Activated naive CD4-positive, alpha-beta T cell treated with anti-CD3 and anti-CD28 coated beads, Interleukin-2, amount 10 ng/mL, durations not matched to agents 7 days and 5 days (primary cell): ENCODE results near the gene ZNF646.

Experiments used
- CTCF ChIA-PET: fragments of 350-600 bp; sonication (Branson Sonifier 250); formaldehyde crosslinking; loops from one replicate; lab custom pipeline; 2021; ENCODE audit warnings: antibody characterized with exemption; lab: Charles Lee
- DNase-seq: peaks from one replicate; pipeline ENCODE4 v3.0.0-alpha.2; 2020
- H3K27ac Mint-ChIP-seq: one replicate; pipeline ENCODE4 v1.8.0; 2021; ENCODE audit warnings: mild to moderate bottlenecking, moderate library complexity, mixed read lengths
- H3K27me3 Mint-ChIP-seq: one replicate; pipeline ENCODE4 v1.8.0; 2021; ENCODE audit warnings: mild to moderate bottlenecking, mixed read lengths
- H3K36me3 Mint-ChIP-seq: one replicate; pipeline ENCODE4 v1.8.0; 2021; ENCODE audit warnings: mixed read lengths
- H3K4me1 Mint-ChIP-seq: one replicate; pipeline ENCODE4 v1.8.0; 2021; ENCODE audit warnings: mixed read lengths
- H3K4me3 Mint-ChIP-seq: one replicate; pipeline ENCODE4 v1.8.0; 2021; ENCODE audit warnings: mild to moderate bottlenecking, moderate library complexity, mixed read lengths
- H3K9me3 Mint-ChIP-seq: one replicate; pipeline ENCODE4 v1.8.0; 2021; ENCODE audit warnings: mixed read lengths

The ZNF646 gene

DNA sequence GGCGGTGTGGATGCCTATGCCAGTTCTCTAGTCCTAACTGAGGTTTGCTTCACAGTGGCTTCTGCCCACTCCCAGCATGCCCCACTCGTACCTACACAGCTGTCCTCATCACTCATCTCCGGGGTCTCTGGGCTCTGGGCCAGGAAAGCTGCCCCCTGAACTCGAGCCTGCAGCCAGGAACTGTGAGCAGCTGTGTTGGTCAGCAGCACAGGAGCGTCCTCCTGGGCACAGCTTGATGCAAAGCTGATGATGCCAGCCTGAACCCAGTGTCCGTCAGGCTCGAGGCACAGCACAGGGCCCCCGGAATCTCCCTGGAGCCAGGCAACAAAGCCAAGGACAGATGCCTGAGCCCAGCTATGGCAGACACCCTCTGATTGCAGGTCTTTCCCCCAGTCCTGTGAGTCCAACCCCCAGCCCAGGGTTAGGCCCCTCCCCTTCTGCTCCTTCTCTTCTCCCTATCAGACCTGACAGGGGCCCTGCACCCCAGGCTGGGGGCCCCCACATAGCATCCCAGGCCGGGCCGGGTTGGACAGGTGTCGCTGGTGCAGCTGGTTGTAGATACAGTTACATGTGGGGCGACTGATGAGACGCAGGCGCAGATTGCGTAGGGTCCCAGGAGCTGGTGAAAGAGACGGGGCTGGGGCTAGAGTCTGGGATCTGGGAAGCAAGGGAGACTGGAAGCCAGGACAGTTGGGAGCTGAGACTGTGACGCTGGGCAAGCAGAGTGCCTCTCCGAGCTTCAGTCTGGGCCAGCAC lies 11.8 kb downstream of the ZNF646 start:
- peaks cover 18% of the 10 kb centered on the region for H3K36me3 Mint-ChIP-seq
- H3K9me3 Mint-ChIP-seq: no peaks in the 10 kb centered on the region

DNA sequence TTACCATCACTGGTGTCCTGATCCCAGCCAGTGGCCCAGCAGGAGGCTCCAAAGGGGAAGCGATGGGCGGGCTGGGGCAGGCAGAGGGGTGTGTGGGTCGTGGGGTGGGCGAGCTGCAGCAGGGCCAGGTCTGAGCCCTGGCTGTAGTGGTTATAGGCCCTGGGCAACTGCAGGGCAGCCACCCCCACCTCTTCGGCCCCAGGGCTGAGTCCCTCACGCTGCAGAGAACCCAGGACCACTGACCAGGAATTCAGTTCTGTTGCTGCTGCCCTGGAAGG lies 12.3 kb downstream of the ZNF646 start:
- Mint-ChIP-seq H3K27ac (no peak overlapping the region), H3K4me1 (peaks cover 2% of the 10 kb centered on the region), H3K36me3 (peaks cover 19% of the 10 kb centered on the region), H3K9me3 (no peaks in the 10 kb centered on the region), H3K27me3 (no peaks in the 10 kb centered on the region), H3K4me3 (no peak overlapping the region)
- DNase-seq: no peak
- CTCF ChIA-PET: no interaction called here

More for the DNA sequence above, 11.8 kb downstream of the ZNF646 start:
- no peak for DNase-seq
- H3K4me3 Mint-ChIP-seq: no peak overlapping the region
- CTCF ChIA-PET: interaction anchor here (0.9 kb wide), 1 partner anchor 101 kb away, joined by 3 read pairs; no protein-coding TSS in a partner anchor
- H3K4me1 Mint-ChIP-seq: peaks cover 2% of the 10 kb centered on the region
- no peaks in the 10 kb centered on the region for H3K27me3 Mint-ChIP-seq
- H3K27ac Mint-ChIP-seq: no peak overlapping the region

DNA sequence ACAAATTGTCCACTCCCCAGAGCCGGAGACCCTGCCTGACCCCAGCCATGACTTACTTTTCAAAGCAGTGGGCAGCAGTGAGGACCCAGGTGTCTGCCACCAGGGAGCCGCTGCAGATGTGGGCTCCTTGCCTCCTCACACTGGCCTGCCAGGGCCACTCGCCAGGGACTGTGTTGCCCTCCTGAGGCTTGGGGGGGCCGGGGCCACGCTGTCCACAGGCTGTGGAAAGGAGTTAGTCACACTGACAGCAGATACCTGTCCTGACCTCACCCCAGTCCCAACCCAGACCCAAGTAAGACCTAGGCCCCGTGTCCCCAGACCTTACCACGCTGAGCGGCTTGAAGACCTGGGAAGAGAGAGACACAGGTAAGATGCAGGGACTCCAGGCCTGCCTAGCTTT lies 13.3 kb downstream of the ZNF646 start:
- H3K4me1 Mint-ChIP-seq: peaks cover 1% of the 10 kb centered on the region
- CTCF ChIA-PET: interaction anchor here (1.8 kb wide), 1 partner anchor 102 kb away, joined by 4 read pairs; the partner anchor contains the start of gene HSD3B7
- no peaks in the 10 kb centered on the region for H3K27me3 Mint-ChIP-seq
- no peak overlapping the region for H3K4me3 Mint-ChIP-seq
- DNase-seq: no peak
- H3K36me3 Mint-ChIP-seq: peaks cover 15% of the 10 kb centered on the region
- H3K27ac Mint-ChIP-seq: no peak overlapping the region
- no peaks in the 10 kb centered on the region for H3K9me3 Mint-ChIP-seq

DNA sequence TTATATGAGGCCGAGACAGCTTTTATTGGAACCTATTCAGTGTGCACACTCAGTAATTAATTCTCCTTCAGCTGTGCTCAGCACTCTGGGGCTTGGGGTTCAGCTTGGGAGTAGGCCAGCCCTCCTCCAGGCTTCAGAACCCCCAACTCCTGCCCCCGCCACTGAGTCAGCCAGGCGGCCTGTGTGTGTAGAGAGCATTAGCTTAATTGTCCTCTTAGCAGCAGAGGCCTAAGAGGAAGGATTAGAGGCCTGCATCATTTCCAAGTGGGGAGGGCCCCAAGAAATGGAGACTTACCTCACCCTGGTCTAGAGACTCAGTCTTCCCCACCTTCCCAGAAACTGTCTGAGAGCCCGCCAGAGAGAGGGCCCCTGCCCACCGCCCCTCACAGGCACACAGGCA lies 13.7 kb downstream of the ZNF646 start:
- Mint-ChIP-seq H3K27ac (no peak overlapping the region), H3K4me3 (no peak overlapping the region), H3K9me3 (no peaks in the 10 kb centered on the region), H3K27me3 (no peaks in the 10 kb centered on the region), H3K4me1 (peaks cover 6% of the 10 kb centered on the region), H3K36me3 (peaks cover 14% of the 10 kb centered on the region)
- CTCF ChIA-PET: interaction anchor here (1.8 kb wide), 1 partner anchor 102 kb away, joined by 4 read pairs; the partner anchor contains the start of gene HSD3B7
- no peak for DNase-seq

DNA sequence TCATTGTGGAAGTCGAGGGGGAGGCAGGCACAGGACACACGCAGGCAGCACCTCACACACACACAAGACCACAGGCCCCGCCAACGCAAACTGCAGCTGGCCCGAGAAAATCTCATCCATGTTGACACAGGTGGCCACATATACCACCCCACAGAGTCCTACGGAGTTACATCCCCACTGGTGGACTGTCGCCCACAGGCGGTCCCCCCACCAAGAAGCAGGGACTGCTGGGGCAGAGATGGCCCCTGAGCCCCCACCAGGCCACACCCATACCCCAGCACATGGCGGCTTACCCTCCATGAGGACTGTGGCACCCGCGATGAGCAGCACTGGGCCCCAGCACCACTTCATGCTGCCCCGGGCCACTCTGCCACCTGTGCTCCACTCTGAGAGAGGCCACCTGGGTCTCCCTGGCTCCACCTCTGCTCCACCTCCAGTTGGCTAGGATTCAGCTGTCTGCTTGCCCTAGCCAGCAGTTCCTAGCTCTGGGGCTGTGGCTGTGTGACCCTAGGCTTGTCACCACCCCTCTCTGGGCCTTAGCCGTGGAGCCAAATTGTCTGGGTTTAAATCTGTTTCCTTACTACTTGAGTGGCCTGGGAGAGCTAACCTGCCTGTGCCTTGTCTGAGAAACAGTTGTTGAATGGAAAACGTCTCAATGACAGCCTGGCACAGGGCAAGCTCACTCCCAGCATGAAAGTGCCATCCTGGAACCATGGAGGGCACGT lies 14.4 kb downstream of the ZNF646 start, which contains the start of gene PRSS53:
Gene PRSS53 (minus strand): TSS at position 485 of the 725 bp plus-strand sequence. CDS start 134 bp downstream, at position 351.
- DNase-seq: no peak
- CTCF ChIA-PET: interaction anchor here (1.1 to 1.8 kb wide), 2 partner anchors 53 to 103 kb away, joined by 3 to 4 read pairs; partner anchors contain the start of gene HSD3B7
- Mint-ChIP-seq H3K4me3 (no peak within 1 kb of the TSS), H3K4me1 (peaks cover 12% of the 10 kb centered on the region), H3K36me3 (peaks cover 12% of the 10 kb centered on the region), H3K9me3 (no peaks in the 10 kb centered on the region), H3K27ac (peak within 1 kb of the TSS; percentile 28), H3K27me3 (no peaks in the 10 kb centered on the region)

DNA sequence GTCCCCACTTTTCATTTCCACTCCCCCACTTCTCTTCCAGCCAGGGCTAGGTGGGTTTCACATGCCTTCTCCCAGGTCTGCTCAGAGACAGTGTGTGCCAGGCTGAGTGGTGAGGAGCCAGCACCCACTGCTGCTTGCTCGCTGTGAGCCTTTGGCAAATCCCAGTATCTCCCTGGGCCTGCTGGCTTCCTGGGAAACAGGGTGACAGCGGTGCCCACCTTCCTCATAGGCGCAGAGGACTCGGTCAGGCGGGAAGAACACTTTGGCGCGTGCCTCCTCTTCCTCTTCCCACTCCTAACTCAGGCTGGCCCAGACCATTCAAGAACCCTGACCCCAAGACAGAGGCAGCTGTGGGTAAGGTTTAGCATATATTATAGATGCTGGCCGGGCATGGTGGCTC lies 15.0 kb downstream of the ZNF646 start:
- CTCF ChIA-PET: interaction anchor here (1.1 kb wide), 1 partner anchor 53 kb away, joined by 3 read pairs; no protein-coding TSS in a partner anchor
- Mint-ChIP-seq H3K36me3 (peaks cover 14% of the 10 kb centered on the region), H3K4me1 (peaks cover 17% of the 10 kb centered on the region), H3K27me3 (no peaks in the 10 kb centered on the region), H3K4me3 (no peak overlapping the region), H3K9me3 (no peaks in the 10 kb centered on the region), H3K27ac (peak overlapping the region; percentile 28)
- DNase-seq: no peak

DNA sequence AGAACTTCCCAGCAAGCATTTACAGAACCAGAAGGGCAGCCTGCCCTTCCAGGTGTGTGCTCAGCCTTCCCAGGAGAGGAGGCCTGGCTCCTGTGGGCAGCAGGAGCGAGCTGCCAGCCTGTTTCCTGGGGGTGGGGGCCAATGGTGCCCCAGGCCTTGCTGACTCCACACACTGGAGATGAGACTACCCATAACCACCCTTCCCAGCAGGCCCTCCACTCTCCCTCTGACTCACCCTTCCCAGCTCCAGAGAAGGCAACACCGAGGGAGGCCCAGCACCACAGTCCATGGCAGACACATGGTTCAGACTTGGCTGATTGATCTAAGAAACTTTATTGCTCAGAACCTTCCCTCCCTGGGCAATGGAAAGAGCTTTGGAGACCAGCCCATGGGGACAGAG lies 16.3 kb downstream of the ZNF646 start:
- CTCF ChIA-PET: no interaction called here
- no peak for DNase-seq
- Mint-ChIP-seq H3K9me3 (no peaks in the 10 kb centered on the region), H3K4me3 (no peak overlapping the region), H3K27ac (no peak overlapping the region), H3K4me1 (peaks cover 31% of the 10 kb centered on the region), H3K36me3 (peaks cover 17% of the 10 kb centered on the region), H3K27me3 (no peaks in the 10 kb centered on the region)

GRCh38 chr16:31092330-31092729 lies 18.1 kb downstream of the ZNF646 start:
- DNase-seq: no peak
- no peak overlapping the region for H3K27ac Mint-ChIP-seq
- H3K27me3 Mint-ChIP-seq: no peaks in the 10 kb centered on the region
- peak overlapping the region; percentile 93 for H3K4me3 Mint-ChIP-seq
- H3K4me1 Mint-ChIP-seq: peaks cover 37% of the 10 kb centered on the region
- peaks cover 14% of the 10 kb centered on the region for H3K36me3 Mint-ChIP-seq
- CTCF ChIA-PET: interaction anchor here (0.7 to 1.4 kb wide), 7 partner anchors 9 to 1366 kb away, joined by 3 to 4 read pairs (median 3); no protein-coding TSS in a partner anchor
- H3K9me3 Mint-ChIP-seq: no peaks in the 10 kb centered on the region

DNA sequence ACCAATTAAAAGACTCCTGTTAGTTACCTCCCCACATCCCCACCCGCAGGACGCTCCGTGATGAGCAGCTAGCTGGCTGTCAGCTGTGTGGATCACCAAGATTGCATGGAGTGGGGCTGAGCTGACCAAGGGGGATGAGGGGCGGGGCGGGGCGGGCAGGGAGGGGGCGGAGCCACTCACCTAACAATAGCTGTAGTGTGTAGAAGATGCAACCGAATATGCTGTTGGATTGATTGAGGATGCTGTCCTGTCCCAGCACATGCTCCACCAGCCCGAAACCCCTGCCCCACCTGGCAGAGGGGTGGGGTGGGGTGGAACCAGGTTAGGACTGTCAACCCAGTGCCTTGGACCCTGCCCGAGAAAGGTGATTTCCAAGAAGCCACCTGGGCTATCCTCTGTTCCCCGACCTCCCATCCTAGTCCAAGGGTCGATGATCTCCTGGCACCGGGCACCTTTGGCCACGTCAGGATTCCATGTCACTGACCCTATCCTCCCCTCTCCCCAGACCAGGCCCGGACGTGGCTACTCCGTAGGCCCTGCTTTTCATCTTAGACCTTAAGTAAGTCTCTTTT lies 19.0 kb downstream of the ZNF646 start:
- DNase-seq: no peak
- peak overlapping the region; percentile 93 for H3K4me3 Mint-ChIP-seq
- CTCF ChIA-PET: interaction anchor here (0.5 to 0.9 kb wide), 3 partner anchors 9 to 326 kb away, joined by 3 read pairs; no protein-coding TSS in a partner anchor
- H3K4me1 Mint-ChIP-seq: peaks cover 37% of the 10 kb centered on the region
- H3K36me3 Mint-ChIP-seq: peaks cover 14% of the 10 kb centered on the region
- H3K27me3 Mint-ChIP-seq: peaks cover 2% of the 10 kb centered on the region
- no peak overlapping the region for H3K27ac Mint-ChIP-seq
- H3K9me3 Mint-ChIP-seq: no peaks in the 10 kb centered on the region

- H3K9me3 Mint-ChIP-seq: no peaks in the 10 kb centered on the region
- peaks cover 13% of the 10 kb centered on the region for H3K36me3 Mint-ChIP-seq
- peaks cover 37% of the 10 kb centered on the region for H3K4me1 Mint-ChIP-seq
- CTCF ChIA-PET: interaction anchor here (0.5 kb wide), 1 partner anchor 325 kb away, joined by 3 read pairs; no protein-coding TSS in a partner anchor
- H3K27me3 Mint-ChIP-seq: peaks cover 4% of the 10 kb centered on the region
- peak overlapping the region; percentile 94 for H3K27ac Mint-ChIP-seq
- DNase-seq: no peak
- H3K4me3 Mint-ChIP-seq: peak overlapping the region; percentile 93
These were observed 19.8 kb downstream of the ZNF646 start for GRCh38 chr16:31094088-31094423.

- Mint-ChIP-seq H3K4me3 (peak within 1 kb of the TSS; percentile 93), H3K9me3 (no peaks in the 10 kb centered on the region), H3K27me3 (peaks cover 6% of the 10 kb centered on the region), H3K4me1 (peaks cover 37% of the 10 kb centered on the region), H3K27ac (peak within 1 kb of the TSS; percentile 94), H3K36me3 (peaks cover 11% of the 10 kb centered on the region)
- CTCF ChIA-PET: interaction anchor here (0.7 to 1.8 kb wide), 2 partner anchors 109 to 293 kb away, joined by 3 to 12 read pairs; partner anchors contain the start of gene HSD3B7
- peak; percentile 93 for DNase-seq
These were observed 20.4 kb downstream of the ZNF646 start, which contains the start of gene VKORC1 for GRCh38 chr16:31094424-31095120. Gene VKORC1, minus strand, starts transcription at chr16:31094797. Its CDS starts 68 bp downstream, at chr16:31094729.

DNA sequence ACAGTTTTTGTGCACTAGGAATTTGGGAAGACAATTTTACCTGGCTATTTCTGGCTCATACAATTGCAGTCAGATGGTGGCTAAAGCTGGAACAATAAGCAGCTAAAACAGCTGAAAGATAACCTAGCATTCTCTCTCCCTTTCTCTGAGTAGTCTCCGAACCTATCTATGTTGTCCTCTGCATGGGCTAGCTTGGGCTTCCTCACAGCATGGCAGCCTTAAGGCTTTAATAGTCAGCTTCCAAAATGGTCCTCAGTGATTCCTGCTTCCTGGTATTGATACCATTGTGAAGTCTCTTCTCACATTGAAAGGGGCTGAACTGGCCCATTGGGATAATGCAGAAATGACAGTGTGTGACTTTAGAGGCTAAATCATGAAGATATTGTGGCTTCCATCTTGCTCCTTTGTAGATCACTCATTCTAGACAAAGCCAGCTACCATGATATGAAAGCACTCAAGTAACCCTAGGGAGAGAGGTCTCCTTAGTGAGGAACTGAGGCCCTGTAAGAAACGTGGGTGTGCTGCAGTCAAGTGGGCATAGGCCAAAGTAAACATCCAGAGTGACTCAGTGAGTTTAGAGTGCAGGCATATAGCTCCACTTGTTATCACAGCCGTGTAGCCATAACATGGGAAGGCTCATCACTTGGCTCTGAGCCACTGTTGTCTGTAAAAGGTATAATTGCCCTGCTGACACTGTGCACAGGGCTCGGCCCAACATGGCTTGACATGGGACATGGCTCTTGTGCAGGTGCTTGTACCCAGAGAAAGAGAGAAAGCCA lies 25.8 kb downstream of the ZNF646 start:
- H3K4me1 Mint-ChIP-seq: peaks cover 11% of the 10 kb centered on the region
- peaks cover 23% of the 10 kb centered on the region for H3K27me3 Mint-ChIP-seq
- H3K36me3 Mint-ChIP-seq: no peaks in the 10 kb centered on the region
- H3K4me3 Mint-ChIP-seq: no peak overlapping the region
- DNase-seq: no peak
- CTCF ChIA-PET: interaction anchor here (1.1 kb wide), 1 partner anchor 114 kb away, joined by 3 read pairs; no protein-coding TSS in a partner anchor
- no peak overlapping the region for H3K27ac Mint-ChIP-seq
- H3K9me3 Mint-ChIP-seq: no peaks in the 10 kb centered on the region
